SU-DHL-6 (cell line): ENCODE data around the gene IFT43.

Experiments used
- H2AFZ ChIP-seq: fragments of 200-600 bp; sonication (generic); 2 replicates; pipeline ENCODE4 v1.6.1; 2014; ENCODE audit warnings: low read depth, mild to moderate bottlenecking, moderate library complexity, mixed read lengths, antibody characterized with exemption, low read length; ENCODE audit not compliant: severe bottlenecking
- H3F3A ChIP-seq: fragments of 200-600 bp; shearing (Covaris generic); 2 replicates; pipeline ENCODE4 v1.6.0; 2016; ENCODE audit warnings: antibody characterized with exemption, mild to moderate bottlenecking; ENCODE audit not compliant: insufficient read depth
- H3K27ac ChIP-seq: fragments of 200-600 bp; sonication (generic); 2 replicates; pipeline ENCODE4 v1.5.1; 2016; ENCODE audit warnings: low read depth, mild to moderate bottlenecking, low read length, moderate library complexity, mixed read lengths
- H3K27me3 ChIP-seq: fragments of 200-600 bp; sonication (generic), shearing (Covaris generic); 2 replicates; pipeline ENCODE4 v1.6.0; 2014; ENCODE audit warnings: mild to moderate bottlenecking, low read length
- H3K36me3 ChIP-seq: fragments of 200-600 bp; sonication (generic); 2 replicates; pipeline ENCODE4 v1.6.1; 2014; ENCODE audit warnings: mild to moderate bottlenecking, low read length, mixed read lengths
- H3K4me2 ChIP-seq: fragments of 300-600, 200-600 bp; shearing (Covaris generic), sonication (generic); 2 replicates; pipeline ENCODE4 v1.6.0; 2014; ENCODE audit warnings: low read length, low read depth, mild to moderate bottlenecking; ENCODE audit not compliant: poor library complexity, severe bottlenecking
- H3K4me3 ChIP-seq: fragments of 200-600 bp; sonication (generic); 2 replicates; pipeline ENCODE4 v1.5.1; 2014; ENCODE audit warnings: antibody characterized with exemption, low read length, mild to moderate bottlenecking, mixed read lengths; ENCODE audit not compliant: insufficient read depth, poor library complexity, severe bottlenecking
- H3K79me2 ChIP-seq: fragments of 200-600 bp; sonication (generic); 2 replicates; pipeline ENCODE4 v1.6.1; 2014; ENCODE audit warnings: mild to moderate bottlenecking, low read length, moderate library complexity; ENCODE audit not compliant: insufficient read depth
- H3K9ac ChIP-seq: fragments of 200-600 bp; sonication (generic); 2 replicates; pipeline ENCODE4 v1.7.0; 2014; ENCODE audit warnings: mild to moderate bottlenecking, low read length
- H3K9me2 ChIP-seq: fragments of 200-600 bp; sonication (generic); replicated peaks from 2 replicates; pipeline ENCODE4 v1.6.1; 2014; ENCODE audit warnings: low read length; ENCODE audit not compliant: insufficient read depth
- H3K9me3 ChIP-seq: fragments of 200-600 bp; sonication (generic); 2 replicates; pipeline ENCODE4 v1.6.1; 2014; ENCODE audit warnings: low read length, mixed read lengths; ENCODE audit not compliant: insufficient read depth
- H4K20me1 ChIP-seq: fragments of 200-600 bp; sonication (generic); 2 replicates; pipeline ENCODE4 v1.6.1; 2014; ENCODE audit warnings: low read depth, mild to moderate bottlenecking, antibody characterized with exemption, low read length, moderate library complexity, mixed read lengths
- CTCF ChIP-seq: fragments of 200-600 bp; sonication (generic); IDR thresholded peaks from one replicate; pipeline ENCODE4 v1.5.1; 2017; ENCODE audit warnings: antibody characterized with exemption, mild to moderate bottlenecking, low read length, moderate library complexity; ENCODE audit not compliant: insufficient read depth, poor library complexity, severe bottlenecking
- EZH2phosphoT487 ChIP-seq: fragments of 200-600 bp; sonication (generic), shearing (Covaris generic); conservative IDR thresholded peaks from 2 replicates; pipeline ENCODE4 v1.6.1; 2018; ENCODE audit warnings: mild to moderate bottlenecking, antibody characterized with exemption, low read length, moderate library complexity, mixed read lengths

Gene IFT43

GRCh38 chr14:76081642-76082041 is 96.1 kb downstream of the IFT43 start:
- H3F3A ChIP-seq: no peaks in the 10 kb centered on the region
- H3K4me3 ChIP-seq: no peak overlapping the region
- no peaks in the 10 kb centered on the region for H3K9me3 ChIP-seq
- no peaks in the 10 kb centered on the region for H3K27me3 ChIP-seq
- no peak overlapping the region for H3K9ac ChIP-seq
- no peak overlapping the region for H3K4me2 ChIP-seq
- H2AFZ ChIP-seq: no peak overlapping the region
- no peaks in the 10 kb centered on the region for H3K36me3 ChIP-seq
- no peaks in the 10 kb centered on the region for H3K9me2 ChIP-seq
- no peak overlapping the region for H3K27ac ChIP-seq
- H4K20me1 ChIP-seq: no peaks in the 10 kb centered on the region
- TF ChIP-seq CTCF: no peak
- TF ChIP-seq EZH2phosphoT487: no peak
- H3K79me2 ChIP-seq: no peaks in the 10 kb centered on the region

- Histone ChIP-seq H3K4me2 (no peak overlapping the region), H3F3A (no peaks in the 10 kb centered on the region), H3K9ac (no peak overlapping the region), H2AFZ (no peak overlapping the region), H3K9me2 (no peaks in the 10 kb centered on the region), H3K36me3 (no peaks in the 10 kb centered on the region), H3K27me3 (no peaks in the 10 kb centered on the region), H3K79me2 (no peaks in the 10 kb centered on the region), H3K9me3 (no peaks in the 10 kb centered on the region), H3K27ac (no peak overlapping the region), H4K20me1 (no peaks in the 10 kb centered on the region), H3K4me3 (no peak overlapping the region)
- TF ChIP-seq EZH2phosphoT487 (no peak), CTCF (no peak)
Measured at GRCh38 chr14:76083796-76084765, 98.5 kb downstream of the IFT43 start.

- Histone ChIP-seq H3K36me3 (no peaks in the 10 kb centered on the region), H2AFZ (no peak overlapping the region)
- TF ChIP-seq EZH2phosphoT487 (no peak), CTCF (no peak)
Measured at GRCh38 chr14:76085358-76085757, 99.8 kb downstream of the IFT43 start.

More at GRCh38 chr14:76085358-76085757, 99.8 kb downstream of the IFT43 start:
- Histone ChIP-seq H3K9me2 (no peaks in the 10 kb centered on the region), H3K4me3 (no peak overlapping the region), H4K20me1 (no peaks in the 10 kb centered on the region), H3K27me3 (no peaks in the 10 kb centered on the region), H3K4me2 (no peak overlapping the region), H3K9ac (no peak overlapping the region), H3K9me3 (no peaks in the 10 kb centered on the region), H3K27ac (no peak overlapping the region), H3F3A (no peaks in the 10 kb centered on the region), H3K79me2 (no peaks in the 10 kb centered on the region)
